H9 (cell line): ENCODE measurements around the gene GMNN. TPM values are rescaled to one million over a fixed set of nuclear protein-coding genes. Genes with fewer than 3 reads are reported as not detected.

ENCODE experiments used
- DNase-seq: peaks from one replicate; pipeline ENCODE4 v3.0.0-alpha.2; 2017
- H2AFZ ChIP-seq: one replicate; pipeline ENCODE4 v1.6.1; 2013; ENCODE audit warnings: mild to moderate bottlenecking, low read length, control low read depth, moderate library complexity
- H2AK5ac ChIP-seq: 2 replicates; pipeline ENCODE4 v1.6.1; 2013; ENCODE audit warnings: low read length, control low read depth, mixed read lengths; ENCODE audit not compliant: insufficient read length
- H2BK120ac ChIP-seq: one replicate; pipeline ENCODE4 v1.6.1; 2013; ENCODE audit warnings: low read depth, mild to moderate bottlenecking, low read length, control low read depth, inconsistent platforms; ENCODE audit not compliant: poor library complexity, severe bottlenecking
- H2BK12ac ChIP-seq: 2 replicates; pipeline ENCODE4 v1.6.1; 2013; ENCODE audit warnings: low read length, control low read depth, mixed read lengths, low read depth; ENCODE audit not compliant: insufficient read length
- H2BK15ac ChIP-seq: 2 replicates; pipeline ENCODE4 v1.6.1; 2013; ENCODE audit warnings: low read depth, low read length, control low read depth
- H2BK20ac ChIP-seq: one replicate; pipeline ENCODE4 v1.6.1; 2013; ENCODE audit warnings: low read depth, mild to moderate bottlenecking, low read length, control low read depth, inconsistent platforms; ENCODE audit not compliant: poor library complexity, severe bottlenecking
- H2BK5ac ChIP-seq: 2 replicates; pipeline ENCODE4 v1.6.1; 2013; ENCODE audit warnings: low read length, control low read depth, mixed read lengths; ENCODE audit not compliant: insufficient read length
- H3K14ac ChIP-seq: 2 replicates; pipeline ENCODE4 v1.6.1; 2013; ENCODE audit warnings: low read length, control low read depth; ENCODE audit not compliant: insufficient read depth
- H3K18ac ChIP-seq: 2 replicates; pipeline ENCODE4 v1.6.1; 2013; ENCODE audit warnings: low read depth, mild to moderate bottlenecking, mixed read lengths, low read length, control low read depth; ENCODE audit not compliant: insufficient read length
- H3K23ac ChIP-seq: 2 replicates; pipeline ENCODE4 v1.6.1; 2013; ENCODE audit warnings: low read length, control low read depth, mixed read lengths, low read depth; ENCODE audit not compliant: insufficient read length
- H3K23me2 ChIP-seq: 2 replicates; pipeline ENCODE4 v1.6.1; 2013; ENCODE audit warnings: low read depth, mild to moderate bottlenecking, mixed read lengths, low read length, control low read depth; ENCODE audit not compliant: insufficient read length, poor library complexity, severe bottlenecking
- H3K27ac ChIP-seq: 2 replicates; pipeline ENCODE4 v1.5.1; 2013; ENCODE audit warnings: low read length, control low read depth, mixed read lengths, low read depth; ENCODE audit not compliant: insufficient read length
- H3K27me3 ChIP-seq: 2 replicates; pipeline ENCODE4 v1.6.1; 2013; ENCODE audit warnings: low read length, control low read depth, inconsistent platforms; ENCODE audit not compliant: insufficient read depth
- H3K4ac ChIP-seq: 2 replicates; pipeline ENCODE4 v1.6.1; 2013; ENCODE audit warnings: low read depth, mild to moderate bottlenecking, control low read depth, inconsistent platforms, low read length, moderate library complexity
- H3K4me1 ChIP-seq: 2 replicates; pipeline ENCODE4 v1.6.1; 2013; ENCODE audit warnings: low read length, control low read depth, inconsistent platforms; ENCODE audit not compliant: insufficient read depth
- H3K4me2 ChIP-seq: 2 replicates; pipeline ENCODE4 v1.6.1; 2013; ENCODE audit warnings: low read length, control low read depth, mixed read lengths; ENCODE audit not compliant: insufficient read length, insufficient read depth
- H3K56ac ChIP-seq: 2 replicates; pipeline ENCODE4 v1.6.1; 2013; ENCODE audit warnings: low read depth, mild to moderate bottlenecking, mixed read lengths, low read length, control low read depth; ENCODE audit not compliant: insufficient read length
- H3K79me1 ChIP-seq: 2 replicates; pipeline ENCODE4 v1.6.1; 2013; ENCODE audit warnings: low read depth, mild to moderate bottlenecking, moderate library complexity, low read length, control low read depth, inconsistent platforms; ENCODE audit not compliant: insufficient read depth, poor library complexity, severe bottlenecking
- H3K79me2 ChIP-seq: 2 replicates; pipeline ENCODE4 v1.6.1; 2013; ENCODE audit warnings: low read length, control low read depth, inconsistent platforms; ENCODE audit not compliant: insufficient read depth
- H3K9ac ChIP-seq: 2 replicates; pipeline ENCODE4 v1.6.1; 2013; ENCODE audit warnings: low read length, control low read depth, mixed read lengths; ENCODE audit not compliant: insufficient read length; ENCODE audit errors: extremely low read depth
- H3K9me3 ChIP-seq: one replicate; pipeline ENCODE4 v1.6.1; 2013; ENCODE audit warnings: low read depth, low read length, inconsistent platforms; ENCODE audit not compliant: control insufficient read depth
- H3T11ph ChIP-seq: one replicate; pipeline ENCODE4 v1.6.1; 2013; ENCODE audit warnings: mild to moderate bottlenecking, low read length, control low read depth, inconsistent platforms
- H4K20me1 ChIP-seq: one replicate; pipeline ENCODE4 v1.6.1; 2013; ENCODE audit not compliant: control insufficient read depth, insufficient read length, insufficient read depth
- H4K5ac ChIP-seq: 2 replicates; pipeline ENCODE4 v1.6.1; 2013; ENCODE audit warnings: low read depth, mild to moderate bottlenecking, mixed read lengths, low read length, control low read depth; ENCODE audit not compliant: insufficient read length
- H4K8ac ChIP-seq: replicated peaks from 2 replicates; pipeline ENCODE4 v1.6.1; 2013; ENCODE audit warnings: low read length, control low read depth, mixed read lengths, low read depth; ENCODE audit not compliant: insufficient read length
- H4K91ac ChIP-seq: 2 replicates; pipeline ENCODE4 v1.6.1; 2013; ENCODE audit warnings: low read depth, mild to moderate bottlenecking, moderate library complexity, mixed read lengths, low read length, control low read depth; ENCODE audit not compliant: insufficient read length
- H3K27ac Mint-ChIP-seq, 3 experiments: 2 replicates in 2 of 3; 3 replicates in 1 of 3; pipeline ENCODE4 v1.8.0; 2020 to 2021; ENCODE audit warnings: mixed read lengths in 3 of 3, mild to moderate bottlenecking in 1 of 3, moderate library complexity in 1 of 3
- H3K27me3 Mint-ChIP-seq: 2 replicates; pipeline ENCODE4 v1.8.0; 2021; ENCODE audit warnings: low read depth, mild to moderate bottlenecking, moderate library complexity, mixed read lengths
- H3K36me3 Mint-ChIP-seq, 3 experiments: 2 replicates in 2 of 3; 3 replicates in 1 of 3; pipeline ENCODE4 v1.8.0; 2020 to 2021; ENCODE audit warnings: low read depth in 3 of 3, mixed read lengths in 3 of 3; ENCODE audit not compliant: insufficient read depth in 1 of 3
- H3K4me1 Mint-ChIP-seq, 2 experiments: 2 replicates each; pipeline ENCODE4 v1.8.0; 2020; ENCODE audit warnings: mixed read lengths in 2 of 2
- H3K4me3 Mint-ChIP-seq, 2 experiments: 2 replicates in 1 of 2; 3 replicates in 1 of 2; pipeline ENCODE4 v1.8.0; 2020 to 2021; ENCODE audit warnings: mild to moderate bottlenecking in 2 of 2, mixed read lengths in 2 of 2, moderate library complexity in 1 of 2
- H3K9me3 Mint-ChIP-seq, 2 experiments: 2 replicates in 1 of 2; 3 replicates in 1 of 2; pipeline ENCODE4 v1.8.0; 2020; ENCODE audit warnings: mild to moderate bottlenecking in 2 of 2, mixed read lengths in 2 of 2, moderate library complexity in 1 of 2
- CTCF ChIP-seq: fragments of 200-600 bp; sonication (generic); conservative IDR thresholded peaks from 3 replicates; pipeline ENCODE4 v1.8.0; 2021; ENCODE audit warnings: antibody characterized with exemption, mild to moderate bottlenecking
- WGBS: extraction: QIAGEN DNeasy Blood & Tissue Kit; methylation state at CpG from one replicate; pipeline ENCODE4 v1.1.7; 2013; ENCODE audit warnings: missing lambda C conversion rate, low lambda C conversion rate, mixed read lengths; ENCODE audit not compliant: insufficient read length; ENCODE audit errors: extremely low coverage; 5-methylcytosine and 5-hydroxymethylcytosine counted together
- total RNA-seq: library from RNA; stranded (reverse); gene quantifications from 2 replicates; pipeline ENCODE4 v1.2.1, GENCODE V29; 2021

GMNN gene
- total RNA-seq, 1 experiment from 2014 or later: 106 TPM

GRCh38 chr6:24822696-24823095 lies 48.0 kb downstream of the GMNN start:
- H3K27me3 Mint-ChIP-seq: no peaks in the 10 kb centered on the region
- Histone ChIP-seq H3K18ac (no peak overlapping the region), H2BK5ac (no peak overlapping the region), H4K8ac (no peak overlapping the region), H2AK5ac (no peak overlapping the region), H3K4me1 (no peaks in the 10 kb centered on the region), H2AFZ (no peak overlapping the region), H2BK15ac (no peak overlapping the region), H4K5ac (no peak overlapping the region), H3K23me2 (no peaks in the 10 kb centered on the region), H2BK12ac (no peak overlapping the region), H3T11ph (no peak overlapping the region), H3K27me3 (no peaks in the 10 kb centered on the region), H3K9ac (no peak overlapping the region), H2BK20ac (no peak overlapping the region), H4K20me1 (no peaks in the 10 kb centered on the region), H3K9me3 (no peaks in the 10 kb centered on the region), H3K56ac (no peak overlapping the region), H3K79me1 (no peaks in the 10 kb centered on the region), H3K4ac (no peak overlapping the region), H3K14ac (no peak overlapping the region), H3K23ac (no peak overlapping the region), H3K4me2 (no peak overlapping the region), H2BK120ac (no peak overlapping the region), H4K91ac (no peak overlapping the region), H3K79me2 (no peaks in the 10 kb centered on the region), H3K27ac (no peak overlapping the region)
- WGBS: no CpG with 5 or more reads among the region's 6 CpGs
- H3K36me3 Mint-ChIP-seq: peaks cover 0 to 7% (median 4%) of the 10 kb centered on the region in 3 experiments; a peak in 2 of 7 replicates
- H3K4me3 Mint-ChIP-seq: no peak overlapping the region
- TF ChIP-seq CTCF: no peak
- peaks cover 10 to 16% of the 10 kb centered on the region in 2 experiments; a peak in 2 of 4 replicates for H3K4me1 Mint-ChIP-seq
- H3K27ac Mint-ChIP-seq: no peak overlapping the region
- no peak for DNase-seq
- H3K9me3 Mint-ChIP-seq: no peaks in the 10 kb centered on the region
